GM19099 (cell line): ENCODE data around the gene MUC20.

Source experiments
- POLR2A ChIP-seq: IDR thresholded peaks from 3 replicates; pipeline ENCODE4 v1.6.1; 2011; ENCODE audit warnings: low read depth; ENCODE audit not compliant: insufficient read length; ENCODE audit errors: extremely low read depth

Gene MUC20

DNA sequence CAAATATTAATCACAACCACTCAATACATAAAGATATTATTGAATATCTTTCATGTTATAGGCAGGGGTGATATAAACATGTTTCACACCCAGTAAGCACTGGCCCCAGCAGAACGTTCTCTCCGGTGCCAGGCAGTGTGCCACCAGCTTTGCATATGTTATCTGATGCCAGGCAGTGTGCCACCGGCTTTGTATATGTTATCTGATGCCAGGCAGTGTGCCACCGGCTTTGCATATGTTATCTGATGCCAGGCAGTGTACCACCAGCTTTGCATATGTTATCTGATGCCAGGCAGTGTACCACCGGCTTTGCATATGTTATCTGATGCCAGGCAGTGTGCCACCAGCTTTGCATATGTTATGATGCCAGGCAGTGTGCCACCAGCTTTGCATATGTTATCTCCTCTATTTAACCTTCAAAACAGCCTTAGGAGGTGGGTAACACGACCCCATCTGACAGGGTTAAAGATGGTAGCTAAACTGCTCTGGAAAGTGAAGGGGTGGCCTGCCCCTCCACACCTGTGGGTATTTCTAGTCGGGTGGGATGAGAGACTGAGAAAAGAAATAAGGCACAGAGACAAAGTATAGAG, 6.9 kb downstream of the MUC20 start:
- no peak for TF ChIP-seq POLR2A

DNA sequence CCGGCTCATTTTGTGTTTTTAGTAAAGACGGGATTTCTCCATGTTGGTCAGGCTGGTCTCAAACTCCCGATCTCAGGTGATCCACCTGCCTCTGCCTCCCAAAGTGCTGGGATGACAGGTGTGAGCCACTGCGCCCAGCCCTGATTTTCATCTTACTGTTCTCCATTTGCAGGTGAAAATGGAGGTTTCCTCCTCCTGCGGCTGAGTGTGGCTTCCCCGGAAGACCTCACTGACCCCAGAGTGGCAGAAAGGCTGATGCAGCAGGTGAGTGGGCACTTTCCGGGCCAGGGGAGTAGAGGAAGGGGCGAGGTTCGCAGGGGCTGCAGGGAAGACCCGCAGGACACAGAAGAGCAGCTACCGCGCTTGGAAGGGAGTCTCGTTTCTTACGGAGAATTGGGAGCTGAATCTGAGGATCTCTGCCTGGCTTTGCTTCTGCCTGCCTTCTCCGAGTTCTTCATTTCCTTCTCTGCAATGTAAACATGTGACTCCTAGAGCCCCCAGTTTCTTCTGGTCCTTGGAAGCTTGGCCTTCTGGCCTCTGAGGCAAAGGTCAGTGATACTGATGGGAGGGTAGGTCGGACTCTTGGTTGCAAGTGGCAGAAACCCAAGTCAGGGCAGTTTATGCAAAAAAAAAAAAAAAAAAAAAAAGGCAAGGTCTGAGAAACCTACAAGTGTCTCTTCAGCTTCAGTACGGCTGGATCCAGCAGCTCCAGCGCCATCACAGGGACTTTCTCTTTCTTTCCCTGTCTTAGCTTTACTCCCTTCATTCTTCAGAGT, 8.9 kb downstream of the MUC20 start:
- TF ChIP-seq POLR2A, result no peak

DNA sequence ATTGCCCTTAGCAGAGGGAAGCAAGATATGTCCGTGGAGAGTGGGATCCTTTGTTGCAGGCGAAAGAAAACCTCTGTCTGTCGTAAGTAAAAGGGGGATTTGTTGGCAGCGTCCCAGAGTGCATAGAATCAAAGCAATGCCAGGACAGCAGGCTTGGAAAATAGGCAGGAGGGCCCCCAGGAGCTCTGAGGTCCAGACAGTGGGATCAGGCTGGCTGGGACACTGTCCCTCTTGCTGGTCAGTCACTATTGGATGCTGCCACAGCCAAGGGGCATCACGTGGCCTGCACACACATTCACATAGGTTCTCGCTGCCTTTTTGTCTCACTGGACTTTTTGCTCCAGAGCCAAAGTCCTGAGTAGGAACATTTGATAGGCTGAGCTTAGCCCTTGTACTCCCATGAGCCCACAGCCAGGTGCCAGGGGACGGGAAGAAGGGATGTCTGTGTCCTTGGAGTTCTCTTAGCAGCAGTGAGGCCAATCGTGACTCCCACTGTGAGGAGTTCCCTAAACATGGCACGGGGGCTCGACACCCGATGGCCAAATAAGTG, 10.7 kb downstream of the MUC20 start:
- no peak for TF ChIP-seq POLR2A

DNA sequence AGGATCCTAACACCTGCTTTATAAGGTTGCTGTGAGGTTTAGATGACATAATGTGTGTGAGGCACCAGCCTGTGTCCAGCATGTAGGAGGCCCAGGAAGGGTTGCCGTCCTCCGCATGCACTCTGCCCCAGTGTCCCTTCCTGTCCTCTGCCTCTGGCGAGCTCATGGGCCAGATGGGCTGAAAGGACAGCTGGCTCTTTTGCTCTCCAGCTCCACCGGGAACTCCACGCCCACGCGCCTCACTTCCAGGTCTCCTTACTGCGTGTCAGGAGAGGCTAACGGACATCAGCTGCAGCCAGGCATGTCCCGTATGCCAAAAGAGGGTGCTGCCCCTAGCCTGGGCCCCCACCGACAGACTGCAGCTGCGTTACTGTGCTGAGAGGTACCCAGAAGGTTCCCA, 12.2 kb downstream of the MUC20 start:
- no peak for TF ChIP-seq POLR2A

DNA sequence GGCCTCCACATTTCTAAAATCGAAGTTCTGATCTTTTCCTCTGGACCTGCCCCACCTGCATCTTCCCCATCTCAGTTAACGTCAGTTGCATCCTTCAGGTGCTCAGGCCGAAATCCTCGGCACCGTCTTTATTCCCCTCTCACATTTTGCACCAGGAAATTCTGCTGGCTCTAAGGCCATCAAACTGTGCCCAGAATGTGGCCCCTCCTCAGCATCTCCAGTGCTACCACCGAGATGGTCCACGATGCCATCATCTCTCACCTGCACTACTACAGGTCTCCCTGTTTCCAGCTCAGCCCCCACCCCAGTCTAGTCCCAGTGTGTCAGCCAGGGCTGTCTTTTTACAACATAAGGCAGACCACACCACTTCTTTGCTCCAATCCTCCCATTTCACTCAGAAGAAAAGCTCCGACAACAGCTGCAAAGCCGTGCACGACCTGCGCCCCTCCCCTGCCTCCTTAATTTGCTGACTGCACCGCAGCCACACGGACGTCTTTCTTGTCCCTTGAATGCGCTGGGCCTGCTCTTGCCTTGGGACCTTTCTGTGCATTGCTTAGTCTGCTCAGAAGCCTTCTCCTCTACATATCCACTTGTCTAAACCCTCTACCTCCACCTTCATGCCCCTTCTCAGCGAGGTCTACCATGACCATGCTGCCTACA, 14.4 kb downstream of the MUC20 start:
- TF ChIP-seq POLR2A, result no peak

DNA sequence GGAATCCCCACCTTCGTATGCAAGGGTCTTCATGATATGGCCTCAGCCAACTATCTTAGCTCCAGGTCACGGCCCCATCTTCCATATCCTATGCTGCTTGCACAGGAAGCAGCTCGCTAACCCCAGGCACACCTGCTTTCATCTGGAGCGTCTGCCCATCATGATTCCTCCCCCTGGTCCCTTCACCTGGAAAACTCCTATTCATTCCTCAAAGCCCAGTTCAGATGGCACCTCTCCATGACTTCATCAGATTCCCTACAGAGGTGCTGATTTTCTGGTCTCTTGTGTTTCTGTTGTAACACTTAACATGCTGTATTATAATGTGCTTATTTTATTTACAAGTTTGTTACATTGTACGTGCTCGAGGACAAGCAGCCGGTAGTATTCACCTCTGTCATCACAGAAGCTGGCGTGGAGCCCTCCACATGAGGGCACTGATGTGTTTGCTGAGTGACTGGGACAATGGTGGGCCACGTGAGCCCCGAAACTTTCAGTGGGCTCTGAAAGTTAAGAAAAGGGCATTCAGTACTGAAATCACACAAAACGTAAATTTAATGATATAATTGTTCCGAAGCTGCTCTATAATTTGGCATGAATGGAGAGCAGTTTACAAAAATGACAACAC, 16.2 kb downstream of the MUC20 start:
- TF ChIP-seq POLR2A, result no peak

DNA sequence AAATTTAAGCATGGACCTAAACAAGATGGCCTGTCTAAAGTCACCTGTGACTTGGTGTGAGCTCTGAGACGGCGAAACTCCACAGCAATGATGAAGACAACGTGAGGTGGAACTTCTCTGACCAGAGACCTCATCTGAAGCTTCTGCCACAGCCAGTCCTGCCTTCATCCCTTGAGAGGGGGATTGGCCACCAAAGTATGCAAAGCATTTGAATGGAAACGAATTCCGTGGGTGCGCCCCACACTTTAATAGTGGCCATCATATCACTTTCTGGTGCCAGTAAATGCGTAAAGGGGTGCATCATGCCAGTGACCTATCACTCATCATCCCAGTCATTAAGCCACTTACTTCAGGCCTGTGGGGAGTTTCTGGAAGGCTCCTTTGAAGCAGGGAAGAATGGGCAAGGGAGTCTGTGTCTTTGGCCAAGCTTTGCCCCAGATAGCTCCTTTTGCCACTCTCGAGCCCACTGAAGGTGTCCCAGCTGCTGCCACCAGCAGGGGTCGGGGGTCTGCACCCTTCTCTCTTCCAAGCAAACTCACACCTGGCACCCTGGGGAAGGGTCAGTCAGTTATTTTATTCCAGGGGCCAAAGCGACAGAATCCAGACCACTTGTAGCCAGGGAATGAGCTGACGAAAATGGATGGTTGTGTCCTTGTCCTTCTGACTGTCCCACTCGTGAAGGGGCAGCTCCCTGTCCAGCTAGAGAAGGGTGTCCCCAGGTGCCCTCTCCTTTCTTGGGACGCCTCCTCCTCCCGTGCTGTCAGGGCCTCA, 17.7 kb downstream of the MUC20 start:
- TF ChIP-seq POLR2A, result no peak

DNA sequence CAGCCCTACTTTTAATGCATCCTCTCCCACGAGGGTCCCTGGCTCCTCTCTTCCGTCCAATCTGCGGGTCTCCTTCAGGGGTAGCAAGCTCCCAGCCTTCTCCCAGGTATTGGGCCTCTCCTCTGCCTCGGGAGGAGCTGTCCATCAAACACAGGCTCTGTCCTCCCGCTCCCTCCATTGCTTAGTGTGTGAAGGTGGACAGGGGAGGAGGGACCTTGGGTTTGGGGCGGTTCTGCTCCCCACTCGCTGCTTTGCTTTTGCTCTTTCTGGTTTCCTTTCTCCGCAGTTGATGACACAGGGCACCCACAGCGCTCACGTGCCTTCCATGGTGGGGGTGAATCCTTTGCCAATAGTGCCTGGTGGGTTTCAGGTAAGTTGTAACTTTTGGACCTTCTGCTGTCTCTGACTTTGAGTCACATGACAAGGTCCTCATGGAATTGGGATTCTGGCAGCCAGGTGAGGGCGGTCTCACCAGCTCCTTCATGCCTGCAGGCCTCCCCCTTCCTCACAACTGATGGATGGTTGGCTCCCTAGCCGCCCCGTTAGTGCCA, 18.9 kb downstream of the MUC20 start:
- TF ChIP-seq POLR2A, result no peak

DNA sequence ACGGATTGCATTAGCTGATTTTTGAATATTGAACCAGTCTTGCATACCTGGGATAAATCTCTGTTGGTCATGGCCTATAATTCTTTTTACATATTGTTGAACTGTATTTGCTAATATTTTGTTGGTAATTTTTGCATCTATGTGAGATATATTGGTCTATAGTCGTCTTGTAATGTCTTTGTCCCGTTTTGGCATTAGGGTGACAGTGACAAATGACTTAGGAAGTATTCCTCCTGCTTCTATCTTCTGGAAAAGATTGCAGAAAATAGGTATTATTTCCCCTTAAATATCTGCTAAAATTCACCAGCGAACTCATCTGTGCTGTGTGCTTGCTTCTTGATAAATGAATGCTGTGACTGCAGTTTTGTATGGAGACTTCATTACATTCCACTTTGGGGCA, 23.7 kb downstream of the MUC20 start:
- no peak for TF ChIP-seq POLR2A

DNA sequence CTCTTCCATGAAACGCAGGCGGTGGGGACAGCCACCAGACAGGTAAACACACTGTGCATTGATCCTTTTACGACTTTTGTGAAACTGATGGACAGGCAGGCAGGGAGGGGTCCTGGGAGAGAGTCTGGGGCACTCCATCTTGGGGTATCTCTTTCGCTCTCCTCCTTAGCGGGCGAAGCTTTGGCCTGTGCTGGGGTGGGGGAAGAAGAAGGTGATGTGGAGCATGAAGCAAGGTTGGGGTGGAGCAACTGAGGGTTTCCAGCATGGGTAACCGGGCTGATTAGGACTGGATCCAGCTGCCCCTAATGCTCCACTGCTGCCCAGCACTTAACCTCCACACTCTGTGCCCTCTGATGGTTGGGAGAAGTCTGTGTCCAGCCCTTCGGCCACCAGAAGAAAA, 25.6 kb downstream of the MUC20 start:
- no peak for TF ChIP-seq POLR2A

DNA sequence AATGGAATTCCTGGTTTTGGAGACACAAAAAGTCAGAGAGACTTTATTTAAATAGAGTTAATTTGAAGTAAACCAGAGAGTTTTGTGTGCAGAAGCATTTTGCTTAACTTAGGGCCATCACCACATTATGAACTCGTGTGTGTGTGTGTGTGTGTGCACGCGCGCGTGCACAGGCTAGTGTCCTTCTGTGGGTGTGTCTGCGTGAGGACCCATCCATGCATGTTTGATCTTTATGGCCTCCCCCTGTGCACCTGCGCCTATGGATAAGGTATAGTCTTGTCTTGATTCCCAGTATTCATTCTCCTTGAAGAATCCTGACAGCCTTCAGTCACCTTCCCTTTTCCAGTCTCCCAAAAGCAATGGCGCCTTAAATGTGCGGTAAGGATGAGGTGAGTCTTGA, 26.0 kb downstream of the MUC20 start:
- no peak for TF ChIP-seq POLR2A

DNA sequence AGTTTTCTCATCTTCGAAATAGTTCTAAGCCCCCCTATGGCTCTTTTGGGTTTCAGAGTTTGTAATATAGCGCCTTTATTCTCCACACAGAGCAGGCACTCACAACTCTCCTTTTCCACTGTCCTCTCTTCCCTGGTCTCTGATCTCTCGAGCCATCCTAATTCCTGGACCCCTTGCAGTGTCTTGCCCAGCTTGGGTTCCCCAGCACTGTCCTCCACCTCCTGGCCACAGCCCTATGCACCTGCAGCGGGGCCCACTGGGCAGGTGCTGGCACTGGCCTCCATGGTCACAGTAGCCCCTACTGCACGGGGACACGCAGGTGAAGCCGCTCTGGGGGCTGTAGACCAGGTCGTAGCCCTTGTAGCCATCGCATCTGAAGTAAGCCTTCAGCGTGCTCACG, 27.9 kb downstream of the MUC20 start:
- TF ChIP-seq POLR2A, result no peak

DNA sequence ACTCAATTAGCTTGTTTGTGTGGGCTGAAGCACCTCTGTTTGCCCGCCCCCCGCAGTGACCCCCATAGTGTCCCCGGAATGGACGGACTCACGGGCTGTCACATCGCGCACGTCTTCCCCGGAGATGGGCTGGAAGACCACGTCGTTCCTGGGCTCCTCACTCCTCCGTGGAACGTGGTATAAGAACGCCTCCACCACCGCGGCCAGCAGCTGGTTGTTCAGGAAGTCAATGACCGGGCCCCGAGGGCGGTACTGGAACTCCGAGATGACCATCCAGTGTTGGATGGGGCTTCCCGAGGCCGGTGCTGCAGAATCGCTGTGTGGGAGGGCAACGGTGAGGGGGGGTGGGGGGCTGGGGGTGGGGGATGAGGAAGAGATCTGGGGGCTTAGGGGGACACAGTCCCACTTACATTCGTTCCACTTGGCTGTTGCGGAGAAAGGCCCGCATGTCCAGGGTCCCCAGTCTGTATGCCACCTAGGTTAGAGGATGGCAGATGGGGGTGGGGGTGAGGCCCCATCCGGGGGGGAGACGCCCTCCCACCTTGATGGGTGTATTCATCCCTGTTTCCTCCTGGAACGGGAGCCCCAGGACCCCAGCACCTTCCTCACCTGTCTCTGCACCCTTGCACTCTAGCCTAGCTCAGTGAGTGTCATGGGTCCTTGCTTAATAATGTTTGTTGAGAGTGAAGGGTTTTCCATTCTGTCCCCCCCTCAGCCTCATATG, 30.2 kb downstream of the MUC20 start:
- TF ChIP-seq POLR2A, result no peak

DNA sequence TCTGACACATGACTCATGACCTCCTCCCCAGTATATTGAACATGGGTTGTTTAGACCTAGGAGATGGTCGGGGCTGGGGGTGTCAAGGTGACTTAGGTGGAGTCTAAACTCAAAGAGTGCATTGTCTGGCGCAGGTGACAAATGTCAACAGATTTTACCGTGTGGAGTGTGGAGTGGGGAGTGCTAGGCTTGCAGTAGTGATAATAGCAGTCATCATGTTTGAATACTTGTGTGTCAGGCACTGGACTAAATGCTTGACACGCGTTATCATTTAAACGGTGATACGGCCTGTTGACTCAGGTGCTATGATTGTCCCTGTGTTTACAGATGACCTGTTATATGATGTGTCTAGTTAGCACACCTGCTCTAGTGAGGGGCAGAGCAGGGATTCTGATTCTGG, 30.8 kb downstream of the MUC20 start:
- TF ChIP-seq POLR2A, result no peak

DNA sequence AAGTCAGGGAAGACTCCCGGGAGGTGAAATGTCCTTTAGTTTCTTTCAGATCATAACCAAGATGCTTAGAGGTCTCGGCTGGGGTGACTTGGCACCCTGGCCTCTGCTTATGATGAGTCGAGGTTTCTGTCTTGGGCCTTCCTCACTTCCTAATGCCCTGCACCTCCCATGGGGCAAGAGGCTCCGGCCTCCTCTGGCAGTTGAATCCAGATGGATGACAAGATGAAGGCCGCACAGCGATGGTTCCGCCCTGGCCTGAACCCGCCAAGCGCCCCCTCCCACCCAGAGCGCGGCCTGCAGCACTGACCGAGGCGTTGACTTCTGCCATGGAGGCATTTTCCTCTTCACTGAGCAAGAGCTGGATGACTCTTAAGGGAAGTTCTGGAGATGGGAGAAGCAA, 31.3 kb downstream of the MUC20 start:
- TF ChIP-seq POLR2A, result no peak
